Keratinocyte (primary cell): ENCODE data around the gene TASOR. TPM values are rescaled to one million over a fixed set of nuclear protein-coding genes. Genes with fewer than 3 reads are reported as not detected.

Experiments used
- DNase-seq: peaks from one replicate; pipeline ENCODE4 v3.0.0-alpha.2; 2011; ENCODE audit warnings: low read depth, missing footprints, low spot score
- FAIRE-seq: peaks from 2 replicates; lab custom pipeline; 2011; peaks lifted over from hg19 to GRCh38; lab: Jason Lieb, UNC
- H2AFZ ChIP-seq: 2 replicates; pipeline ENCODE4 v1.6.0; 2012; ENCODE audit warnings: low read length, control low read depth, inconsistent platforms; ENCODE audit not compliant: control insufficient read depth
- H3K27ac ChIP-seq: 2 replicates; pipeline ENCODE4 v1.5.1; 2011; ENCODE audit warnings: low read length; ENCODE audit not compliant: control insufficient read depth, insufficient read depth
- H3K27me3 ChIP-seq: 3 replicates; pipeline ENCODE4 v1.6.0; 2011; ENCODE audit warnings: low read length; ENCODE audit not compliant: control insufficient read depth, insufficient read depth; ENCODE audit errors: extremely low read depth
- H3K36me3 ChIP-seq, 2 experiments: 2 replicates in 1 of 2; 3 replicates in 1 of 2; pipeline ENCODE4 v1.5.1; 2011; ENCODE audit warnings: low read length in 2 of 2, mild to moderate bottlenecking in 1 of 2; ENCODE audit not compliant: control insufficient read depth in 2 of 2, insufficient read depth in 2 of 2; ENCODE audit errors: extremely low read depth in 1 of 2
- H3K4me1 ChIP-seq: 3 replicates; pipeline ENCODE4 v1.5.1; 2011; ENCODE audit warnings: low read length; ENCODE audit not compliant: control insufficient read depth, insufficient read depth; ENCODE audit errors: extremely low read depth
- H3K4me2 ChIP-seq: 3 replicates; pipeline ENCODE4 v1.6.0; 2011; ENCODE audit warnings: low read depth, low read length; ENCODE audit not compliant: control insufficient read depth, insufficient read depth; ENCODE audit errors: extremely low read depth
- H3K4me3 ChIP-seq, 3 experiments: fragments of 200-600 bp in 1 of 3; sonication (generic) in 1 of 3; 2 replicates in 2 of 3; 3 replicates in 1 of 3; pipeline ENCODE4 v1.5.1; 2011 to 2016; ENCODE audit warnings: low read length in 3 of 3, mild to moderate bottlenecking in 3 of 3, control low read depth in 2 of 3, inconsistent platforms in 1 of 3, low read depth in 1 of 3, mixed read lengths in 1 of 3, mixed run types in 1 of 3, moderate library complexity in 1 of 3; ENCODE audit not compliant: control insufficient read depth in 2 of 3, insufficient read depth in 2 of 3; ENCODE audit errors: extremely low read depth in 1 of 3
- H3K79me2 ChIP-seq: 2 replicates; pipeline ENCODE4 v1.6.0; 2012; ENCODE audit warnings: low read length; ENCODE audit not compliant: control insufficient read depth, insufficient read depth
- H3K9ac ChIP-seq: 3 replicates; pipeline ENCODE4 v1.6.0; 2011; ENCODE audit warnings: low read length; ENCODE audit not compliant: control insufficient read depth, insufficient read depth; ENCODE audit errors: extremely low read depth
- H3K9me1 ChIP-seq: 3 replicates; pipeline ENCODE4 v1.6.0; 2011; ENCODE audit warnings: low read length; ENCODE audit not compliant: control insufficient read depth, insufficient read depth; ENCODE audit errors: extremely low read depth
- H3K9me3 ChIP-seq: 2 replicates; pipeline ENCODE4 v1.5.1; 2012; ENCODE audit warnings: low read depth, low read length; ENCODE audit not compliant: control insufficient read depth
- H4K20me1 ChIP-seq: 3 replicates; pipeline ENCODE4 v1.6.0; 2011; ENCODE audit warnings: low read length; ENCODE audit not compliant: control insufficient read depth, insufficient read depth; ENCODE audit errors: extremely low read depth
- EZH2 ChIP-seq: IDR thresholded peaks from one replicate; pipeline ENCODE4 v1.6.1; 2012; ENCODE audit warnings: inconsistent platforms, mild to moderate bottlenecking, low read length, moderate library complexity
- dilution Hi-C: fragments of 300-500 bp; cut with MboI; formaldehyde crosslinking; loops from one replicate; pipeline ENCODE4 v1.7.0; 2020; ENCODE audit warnings: low sequenced_read_pairs; ENCODE audit not compliant: extremely low pct_ligation_motif_present
- polyA minus RNA-seq, 3 experiments: library from RNA; depleted of rRNA, polyadenylated mRNA; stranded (reverse); fragments of >200 nt; gene quantifications; 1 replicate in 1 of 3; 2 replicates in 1 of 3; 3 replicates in 1 of 3; pipeline ENCODE4 v1.2.3, GENCODE V29; 2011
- polyA plus RNA-seq, 5 experiments: library from polyadenylated mRNA; depleted of rRNA in 3 of 5; stranded (reverse) in 3 of 5; stranded (forward) in 1 of 5; unstranded in 1 of 5; fragments of >200 nt; gene quantifications; 1 replicate in 1 of 5; 2 replicates in 3 of 5; 3 replicates in 1 of 5; pipeline versions ENCODE4 v1.2.1 to v1.2.3, GENCODE V29; 2011 to 2012; ENCODE audit warnings: missing spikeins in 2 of 5, low read depth in 1 of 5, low replicate concordance in 1 of 5
- TF ChIP-seq, protein P1 (sequence below), 3 experiments: IDR thresholded peaks in 1 of 3; conservative IDR thresholded peaks in 1 of 3; optimal IDR thresholded peaks in 1 of 3; 2 replicates in 2 of 3; 3 replicates in 1 of 3; pipeline versions ENCODE3 to v1.5.1; 2011; ENCODE audit warnings: low read length in 3 of 3, mild to moderate bottlenecking in 3 of 3, moderate library complexity in 2 of 3, control low read depth in 1 of 3, inconsistent platforms in 1 of 3; ENCODE audit not compliant: insufficient read depth in 2 of 3; ENCODE audit errors: extremely low read depth in 1 of 3

TASOR gene
- polyA plus RNA-seq (20.0 to 38.6 TPM (median 26.7 TPM) in 3 replicates), polyA minus RNA-seq (15.3 to 49.7 TPM (median 29.0 TPM) in 3 replicates)
- 76.2 TPM for polyA plus RNA-seq (2011; ENCODE audit: low read depth)
- 14.7 and 26.1 TPM in 2 replicates for polyA plus RNA-seq (2011; cell fraction: cytosol; rRNA removed)
- 26.4 and 36.9 TPM in 2 replicates for polyA plus RNA-seq (2011; cell fraction: nucleus; rRNA removed)
- polyA plus RNA-seq (2012; ENCODE audit: low replicate concordance), result 18.6 and 24.3 TPM in 2 replicates
- 29.4 TPM for polyA minus RNA-seq (2011; cell fraction: cytosol; rRNA and poly(A)+ RNA removed)
- polyA minus RNA-seq (2011; cell fraction: nucleus; rRNA and poly(A)+ RNA removed), result 33.7 and 52.7 TPM in 2 replicates

DNA sequence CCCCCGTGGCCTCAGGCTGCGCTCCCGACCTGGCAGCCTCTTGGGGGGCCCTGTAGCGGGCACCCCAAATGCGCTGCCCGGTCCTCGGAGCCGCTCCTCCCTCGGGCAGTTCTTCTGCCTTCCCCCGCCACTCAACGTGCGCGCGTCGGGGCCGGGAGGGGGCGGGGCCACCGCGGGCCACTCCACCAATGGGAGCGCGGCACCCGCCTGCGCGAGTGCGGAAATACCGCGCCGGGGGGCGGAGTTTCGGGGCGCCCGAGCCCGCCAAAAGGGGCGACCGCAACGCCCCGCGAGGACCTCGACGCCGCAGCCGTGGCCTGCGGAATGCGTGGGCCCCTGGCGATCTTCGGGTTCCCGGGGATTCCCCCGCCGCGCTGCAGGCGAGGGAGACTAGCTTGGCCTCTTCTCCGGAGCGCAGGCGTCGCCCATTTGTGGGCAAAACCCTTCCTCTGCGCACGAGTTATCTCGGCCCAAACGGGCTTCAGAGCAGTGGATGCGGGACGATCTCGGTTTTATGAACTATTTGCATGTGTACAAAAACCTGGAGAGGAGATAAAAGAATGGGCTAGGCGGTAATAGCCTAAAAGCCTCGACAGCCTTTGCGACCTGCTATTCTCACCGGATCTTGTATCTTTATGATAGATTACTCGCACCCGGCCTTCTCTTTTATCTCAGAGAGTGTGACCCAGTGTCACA is at the start of gene TASOR:
TASOR (minus strand) TSS at position 144 of the 696 bp plus-strand sequence. CDS start 259 bp downstream, outside the sequence.
- TF ChIP-seq EZH2, result no peak
- TF ChIP-seq, protein P1, sequence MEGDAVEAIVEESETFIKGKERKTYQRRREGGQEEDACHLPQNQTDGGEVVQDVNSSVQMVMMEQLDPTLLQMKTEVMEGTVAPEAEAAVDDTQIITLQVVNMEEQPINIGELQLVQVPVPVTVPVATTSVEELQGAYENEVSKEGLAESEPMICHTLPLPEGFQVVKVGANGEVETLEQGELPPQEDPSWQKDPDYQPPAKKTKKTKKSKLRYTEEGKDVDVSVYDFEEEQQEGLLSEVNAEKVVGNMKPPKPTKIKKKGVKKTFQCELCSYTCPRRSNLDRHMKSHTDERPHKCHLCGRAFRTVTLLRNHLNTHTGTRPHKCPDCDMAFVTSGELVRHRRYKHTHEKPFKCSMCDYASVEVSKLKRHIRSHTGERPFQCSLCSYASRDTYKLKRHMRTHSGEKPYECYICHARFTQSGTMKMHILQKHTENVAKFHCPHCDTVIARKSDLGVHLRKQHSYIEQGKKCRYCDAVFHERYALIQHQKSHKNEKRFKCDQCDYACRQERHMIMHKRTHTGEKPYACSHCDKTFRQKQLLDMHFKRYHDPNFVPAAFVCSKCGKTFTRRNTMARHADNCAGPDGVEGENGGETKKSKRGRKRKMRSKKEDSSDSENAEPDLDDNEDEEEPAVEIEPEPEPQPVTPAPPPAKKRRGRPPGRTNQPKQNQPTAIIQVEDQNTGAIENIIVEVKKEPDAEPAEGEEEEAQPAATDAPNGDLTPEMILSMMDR (optimal IDR thresholded peaks at IDR 0.05 in 1 of 3, IDR thresholded peaks at IDR 0.05 in 1 of 3, conservative IDR thresholded peaks at IDR 0.05 in 1 of 3; ENCODE audit: extremely low read depth in 1 of 3, insufficient read depth in 2 of 3, low read length in 3 of 3), result no peak
- H3K4me1 ChIP-seq, result peaks cover 17% of the 10 kb centered on the region
- no peaks in the 10 kb centered on the region for H3K9me1 ChIP-seq
- dilution Hi-C loops, result no loop called here
- H2AFZ ChIP-seq, result peak within 1 kb of the TSS; percentile 82
- H3K27me3 ChIP-seq, result no peaks in the 10 kb centered on the region
- H3K27ac ChIP-seq, result peak within 1 kb of the TSS; percentile 93
- FAIRE-seq (no peak), DNase-seq (no peak)
- H4K20me1 ChIP-seq, result no peaks in the 10 kb centered on the region
- no peaks in the 10 kb centered on the region for H3K36me3 ChIP-seq
- peaks cover 36% of the 10 kb centered on the region for H3K79me2 ChIP-seq
- peaks cover 3% of the 10 kb centered on the region for H3K9me3 ChIP-seq
- peak within 1 kb of the TSS; percentile 92 for H3K4me2 ChIP-seq
- H3K4me3 ChIP-seq, result peak within 1 kb of the TSS; percentile 61 to 91 (median 76)
- peak within 1 kb of the TSS; percentile 93 for H3K9ac ChIP-seq

DNA sequence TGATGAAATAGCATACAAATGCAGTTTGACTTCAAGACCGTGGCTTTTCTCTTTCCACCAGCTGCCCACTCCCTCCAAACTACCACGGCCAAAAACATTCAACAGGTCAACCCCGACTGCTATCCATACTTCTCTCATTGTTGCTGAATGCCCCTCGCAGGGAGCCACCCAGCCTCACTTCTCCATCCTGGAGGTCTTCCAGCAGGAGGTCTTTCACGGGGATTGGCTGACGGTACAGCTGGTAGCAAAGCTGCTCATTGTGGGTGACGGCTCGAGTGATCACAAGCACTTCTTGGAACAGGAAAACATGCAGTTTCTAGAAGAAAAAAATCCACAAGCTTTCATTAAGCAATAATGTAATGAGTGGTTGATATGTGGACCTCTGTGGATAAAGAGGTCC is 49.0 kb upstream of the TASOR start:
- DNase-seq (no peak), FAIRE-seq (no peak)
- Histone ChIP-seq H2AFZ (no peak overlapping the region), H3K36me3 (peaks cover 15 to 34% of the 10 kb centered on the region in 2 experiments), H3K79me2 (no peaks in the 10 kb centered on the region), H3K27ac (no peak overlapping the region), H3K9me1 (no peaks in the 10 kb centered on the region), H3K4me2 (no peak overlapping the region), H3K9me3 (no peaks in the 10 kb centered on the region), H3K9ac (no peak overlapping the region), H3K27me3 (no peaks in the 10 kb centered on the region), H3K4me1 (no peaks in the 10 kb centered on the region), H4K20me1 (no peaks in the 10 kb centered on the region), H3K4me3 (no peak overlapping the region)
- TF ChIP-seq, protein P1 (optimal IDR thresholded peaks at IDR 0.05 in 1 of 3, IDR thresholded peaks at IDR 0.05 in 1 of 3, conservative IDR thresholded peaks at IDR 0.05 in 1 of 3; ENCODE audit: extremely low read depth in 1 of 3, insufficient read depth in 2 of 3, low read length in 3 of 3), result no peak
- no peak for TF ChIP-seq EZH2
- dilution Hi-C loops, result no loop called here
